Stimulated activated CD4-positive, alpha-beta T cell treated with anti-CD3 and anti-CD28 coated beads, TNF-alpha, amount 100 ng/mL, for 24 hours (primary cell): ENCODE data around the gene MTMR3.

Experiments
- DNase-seq, 3 experiments: peaks; one replicate each; pipeline ENCODE4 v3.0.0-alpha.2; 2020; ENCODE audit warnings: low read depth in 3 of 3

Gene MTMR3

DNA sequence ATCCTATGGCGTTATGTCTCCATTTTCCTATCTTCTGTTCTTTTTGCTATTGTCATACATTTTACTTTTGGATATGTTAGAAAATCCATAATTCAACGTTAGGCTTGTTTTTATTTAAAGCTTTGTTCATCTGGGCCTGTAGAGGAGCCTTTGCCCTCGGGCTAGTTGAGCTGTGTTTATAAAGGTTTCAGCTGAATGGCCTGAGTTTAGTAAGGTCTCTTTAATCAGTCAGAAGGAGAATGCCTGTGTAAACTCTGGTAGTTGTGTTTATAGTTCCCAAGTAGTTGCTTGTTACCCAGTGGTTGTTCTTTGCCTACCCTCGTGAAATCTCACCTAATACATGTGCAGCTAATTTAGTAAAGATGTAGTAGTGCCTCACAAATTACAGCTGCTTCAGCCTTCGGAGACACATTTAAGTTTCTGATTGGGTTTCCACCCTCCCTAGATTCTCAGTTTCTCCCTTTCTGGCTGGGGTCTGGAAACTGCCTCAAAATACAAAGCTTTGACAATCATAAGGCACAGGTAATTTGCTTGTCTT is 33.1 kb downstream of the MTMR3 start:
- no peak for DNase-seq

DNA sequence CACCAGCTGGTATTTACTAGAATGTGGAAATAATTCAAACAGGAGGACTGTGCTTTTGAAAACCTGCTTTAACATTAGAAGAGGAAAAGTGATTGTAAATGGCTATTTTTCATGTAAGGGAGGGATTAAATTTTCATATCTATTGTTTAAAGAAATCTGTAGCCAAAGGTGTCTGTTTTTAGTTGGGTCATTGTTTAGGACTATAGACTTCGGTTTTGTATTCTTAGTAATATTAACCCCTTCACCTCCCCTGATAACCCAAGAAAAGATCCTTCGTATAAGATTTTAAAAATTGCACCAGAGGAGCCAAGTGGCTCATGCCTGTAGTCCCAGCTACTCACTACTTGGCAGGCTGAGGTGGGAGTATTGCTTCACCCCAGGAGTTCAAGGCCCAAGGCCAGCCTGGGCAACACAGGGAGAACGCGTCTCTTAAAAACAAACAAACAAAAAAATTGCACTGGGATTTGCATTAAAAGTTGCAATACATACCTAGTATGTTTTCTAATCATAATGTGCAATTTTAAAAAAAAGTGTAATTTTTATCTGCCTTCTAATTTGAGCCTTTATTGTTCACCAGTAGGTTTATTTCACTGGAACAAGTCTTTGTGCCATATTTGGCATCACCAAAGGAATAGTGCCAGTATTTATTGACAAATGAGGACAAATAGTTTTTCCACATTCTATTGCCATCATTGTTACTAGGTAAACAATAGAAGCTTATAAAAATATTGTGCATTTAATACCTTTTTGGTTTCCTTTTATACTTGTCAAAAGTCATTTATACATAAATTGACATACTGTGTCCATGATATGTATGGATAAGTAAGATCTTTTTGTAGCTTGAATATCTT is 34.3 kb downstream of the MTMR3 start:
- no peak for DNase-seq

DNA sequence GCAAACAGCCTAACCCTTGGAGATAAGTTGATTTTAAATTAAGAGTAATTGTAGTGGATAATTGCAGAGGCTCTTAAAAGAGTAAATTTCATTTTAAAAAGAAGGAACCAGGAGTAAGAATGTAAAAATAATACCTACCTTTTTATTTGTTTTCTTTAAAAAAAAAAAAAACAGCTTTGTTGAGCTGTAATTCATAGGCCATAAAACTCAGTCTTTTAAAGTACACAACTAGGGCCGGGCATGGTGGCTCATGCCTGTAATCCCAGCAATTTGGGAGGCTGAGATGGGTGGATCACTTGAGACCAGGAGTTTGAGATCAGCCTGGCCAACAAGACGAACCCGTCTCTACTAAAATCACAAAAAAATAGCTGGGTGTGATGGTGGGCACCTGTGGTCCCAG is 42.4 kb downstream of the MTMR3 start:
- DNase-seq: no peak

DNA sequence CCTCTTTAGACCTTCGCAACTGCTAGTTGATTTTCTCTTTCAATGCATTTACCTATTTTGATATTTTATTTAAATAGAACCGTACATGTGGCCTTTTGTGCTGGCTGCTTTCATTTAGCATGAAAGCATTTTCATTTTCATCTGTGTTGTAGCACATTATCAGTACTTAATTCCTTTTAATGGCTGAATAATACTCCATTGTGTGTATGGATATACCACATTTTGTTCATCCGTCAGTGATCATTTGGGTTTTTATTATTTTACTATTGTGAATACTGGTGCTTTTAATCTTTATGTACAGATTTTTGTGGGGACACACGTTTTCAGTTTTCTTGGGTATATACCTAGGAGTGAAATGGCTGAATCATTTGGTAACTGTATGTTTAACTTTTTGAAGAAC is 43.1 kb downstream of the MTMR3 start:
- no peak for DNase-seq

DNA sequence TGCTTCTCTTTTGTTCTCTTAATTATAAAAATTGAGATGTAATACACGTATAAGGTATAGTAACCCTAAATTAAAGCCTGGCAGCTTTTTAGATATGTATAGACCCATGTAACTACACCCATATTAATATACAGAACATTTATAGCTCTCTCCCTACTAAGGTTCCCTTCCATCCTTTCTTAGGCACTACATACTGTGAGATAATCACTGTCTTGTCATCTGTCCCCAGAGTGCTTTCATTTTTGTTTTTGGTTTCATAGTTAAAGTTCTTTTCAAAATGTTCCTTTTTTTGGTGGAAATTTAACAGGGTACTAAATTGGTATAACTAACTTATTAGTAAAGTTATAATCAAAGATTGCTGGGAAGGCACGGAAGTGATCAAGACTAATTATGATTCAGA is 49.2 kb downstream of the MTMR3 start:
- no peak for DNase-seq

DNA sequence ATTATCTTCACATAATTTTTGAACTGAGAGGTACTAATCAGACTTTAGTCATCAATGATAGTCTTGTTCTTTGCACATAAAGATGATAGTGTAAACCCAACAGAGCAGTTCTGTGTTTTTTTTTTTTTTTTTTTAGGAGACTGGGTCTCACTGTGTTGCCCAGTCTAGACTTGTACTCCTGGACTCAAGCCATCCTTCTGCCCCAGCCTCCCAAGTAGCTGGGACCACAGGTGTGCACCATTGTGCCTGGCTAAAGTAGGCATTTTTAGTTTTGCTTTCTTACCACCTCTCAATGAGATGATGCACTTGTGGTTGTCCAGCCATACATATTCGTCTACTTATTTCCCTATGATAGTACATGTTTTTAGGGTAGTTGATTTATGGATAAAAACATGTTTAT is 50.6 kb downstream of the MTMR3 start:
- DNase-seq: no peak

DNA sequence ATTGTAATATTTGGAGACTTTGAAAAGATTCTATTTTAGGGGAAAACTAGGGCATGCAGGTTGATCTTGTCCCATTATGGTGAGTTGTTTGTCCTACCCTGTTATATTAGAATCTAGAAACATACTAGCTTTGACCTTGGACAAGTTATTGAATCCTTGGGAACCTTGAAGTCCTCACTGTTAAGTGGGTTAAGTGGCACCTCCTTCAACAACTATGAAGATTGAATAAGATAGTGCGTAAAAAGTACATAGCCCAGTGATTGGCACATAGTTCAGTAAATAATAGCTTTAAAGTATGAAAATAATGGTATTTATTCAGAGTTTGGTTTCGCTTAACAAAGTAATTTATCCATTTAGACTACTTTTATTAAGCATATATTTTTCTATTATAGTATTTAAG is 51.6 kb downstream of the MTMR3 start:
- DNase-seq: no peak

DNA sequence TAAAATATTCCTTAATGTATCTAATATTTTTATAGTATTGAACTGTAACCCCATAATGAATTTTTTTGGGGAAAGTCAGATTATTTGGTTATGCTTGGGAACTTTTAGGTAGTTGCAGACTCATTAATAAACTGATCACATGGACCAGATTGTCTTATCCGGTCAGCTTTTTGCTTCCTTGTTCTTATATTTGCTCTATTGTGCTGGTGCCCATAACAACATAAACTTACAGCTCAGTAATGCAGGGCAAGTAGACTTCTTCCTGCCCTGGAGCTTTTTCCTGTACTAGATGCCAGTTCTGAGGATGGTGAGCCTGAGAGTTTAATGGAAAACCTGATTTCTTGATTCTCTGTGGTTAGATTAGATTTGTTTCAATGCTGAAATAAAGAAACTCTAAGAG is 53.2 kb downstream of the MTMR3 start:
- no peak for DNase-seq

DNA sequence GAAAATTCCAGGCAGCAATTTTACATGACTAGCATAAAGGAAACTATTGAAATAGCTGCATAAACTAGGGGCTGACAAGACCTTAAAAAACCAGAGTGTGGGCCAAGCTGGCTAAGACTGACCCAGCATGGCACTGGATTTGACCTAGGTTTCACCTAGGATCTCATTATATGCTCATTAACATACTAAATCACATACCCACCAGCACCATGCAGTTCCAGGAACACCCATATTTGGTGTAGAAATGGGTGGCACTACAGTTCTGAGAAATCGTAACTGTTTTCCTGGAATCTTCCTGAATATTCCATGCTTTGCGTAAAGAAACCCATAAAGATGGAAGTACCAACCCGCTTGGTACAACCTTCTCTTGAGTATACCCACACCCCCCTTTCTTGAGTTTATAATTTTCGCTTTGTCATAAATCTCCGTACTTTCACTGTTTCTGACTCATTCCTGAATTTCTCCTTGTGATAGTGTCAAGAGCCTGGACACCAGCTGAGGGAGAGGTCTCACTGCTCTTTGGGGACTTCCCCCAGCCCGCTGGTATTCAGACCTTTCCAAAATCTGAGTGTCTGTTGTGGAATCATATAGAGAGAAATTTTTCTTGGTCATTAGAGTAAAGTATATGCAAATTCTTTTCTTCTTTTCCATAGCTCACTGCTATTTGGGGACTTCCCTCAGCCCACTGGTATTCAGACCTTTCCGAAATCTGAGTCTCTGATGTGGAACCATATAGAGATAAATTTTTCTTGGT is 55.1 kb downstream of the MTMR3 start:
- DNase-seq: peak in 1 of 3 experiments; percentile 10

DNA sequence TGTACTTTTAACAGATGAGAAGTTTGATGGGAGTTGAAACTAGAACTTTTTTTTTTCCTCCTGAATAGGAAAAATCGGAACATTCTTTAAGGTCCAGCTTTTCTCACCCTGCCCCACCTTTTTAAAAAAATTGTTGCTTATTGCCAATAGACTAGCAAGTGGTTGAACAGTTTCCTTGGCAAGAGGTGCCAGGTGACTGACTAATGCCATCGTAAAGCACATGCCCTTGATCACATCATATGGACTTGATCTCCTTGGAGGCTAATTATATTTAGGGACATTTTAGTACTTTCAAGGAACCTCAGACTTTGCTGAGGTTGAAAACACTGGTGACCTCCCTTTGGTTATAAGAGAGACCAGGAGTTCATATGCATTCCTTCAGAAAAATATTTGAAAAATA is 57.6 kb downstream of the MTMR3 start:
- no peak for DNase-seq

DNA sequence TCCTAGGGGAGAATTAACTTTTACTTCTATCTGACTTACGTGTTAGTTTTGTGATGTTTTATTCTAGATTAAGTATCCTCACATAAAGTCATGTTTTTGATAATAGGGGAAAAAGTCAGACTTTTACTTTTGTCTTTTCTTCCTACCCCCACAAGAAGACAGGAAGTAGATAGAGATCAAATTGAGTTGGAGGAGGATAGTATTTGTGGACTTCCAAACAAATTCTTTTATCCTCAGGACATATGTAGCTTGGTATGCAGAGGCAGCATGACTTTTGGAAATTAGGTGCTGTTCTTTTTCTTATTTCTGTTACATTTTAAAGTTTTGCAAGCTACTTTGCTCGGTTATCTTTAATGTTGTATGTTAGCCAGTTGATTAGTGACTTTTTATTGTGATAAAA is 61.4 kb downstream of the MTMR3 start:
- DNase-seq: no peak

DNA sequence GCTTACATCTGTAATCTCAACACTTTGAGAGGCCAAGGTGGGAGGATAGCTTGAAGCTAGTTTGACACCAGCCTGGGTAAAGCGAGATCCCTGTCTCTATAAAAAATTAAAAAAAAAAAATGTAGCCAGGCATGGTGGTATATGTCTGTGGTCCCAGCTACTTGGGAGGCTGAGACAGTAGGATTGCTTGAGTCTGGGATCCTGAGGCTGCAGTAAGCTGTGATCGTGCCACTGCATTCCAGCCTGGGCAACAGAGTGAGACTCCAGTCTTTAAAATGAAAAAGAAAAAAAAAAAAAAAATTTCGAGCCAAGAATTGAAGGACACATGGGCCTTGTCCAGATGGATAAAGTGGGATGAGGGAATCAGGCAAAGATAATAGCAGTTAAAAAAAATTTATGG is 62.5 kb downstream of the MTMR3 start:
- DNase-seq: no peak

DNA sequence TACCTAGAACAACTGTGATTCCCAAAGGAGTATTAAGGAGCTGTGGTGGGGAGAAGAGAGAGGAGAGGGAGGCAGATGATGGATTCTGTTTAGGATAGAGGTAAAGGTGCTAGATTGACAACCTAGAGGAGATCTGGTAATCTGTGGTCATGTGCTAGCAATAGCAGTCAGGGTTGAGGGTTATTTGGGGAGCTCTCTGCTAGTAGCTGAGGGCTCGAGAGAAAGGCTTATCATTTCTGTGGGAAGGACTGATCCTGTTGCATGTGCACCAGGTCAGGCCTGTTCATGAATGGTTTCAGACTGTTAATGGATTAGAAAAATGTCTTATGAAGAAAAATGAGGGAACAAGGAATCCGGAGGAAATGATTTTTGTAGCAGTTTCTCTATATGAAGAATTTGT is 63.2 kb downstream of the MTMR3 start:
- DNase-seq: no peak

DNA sequence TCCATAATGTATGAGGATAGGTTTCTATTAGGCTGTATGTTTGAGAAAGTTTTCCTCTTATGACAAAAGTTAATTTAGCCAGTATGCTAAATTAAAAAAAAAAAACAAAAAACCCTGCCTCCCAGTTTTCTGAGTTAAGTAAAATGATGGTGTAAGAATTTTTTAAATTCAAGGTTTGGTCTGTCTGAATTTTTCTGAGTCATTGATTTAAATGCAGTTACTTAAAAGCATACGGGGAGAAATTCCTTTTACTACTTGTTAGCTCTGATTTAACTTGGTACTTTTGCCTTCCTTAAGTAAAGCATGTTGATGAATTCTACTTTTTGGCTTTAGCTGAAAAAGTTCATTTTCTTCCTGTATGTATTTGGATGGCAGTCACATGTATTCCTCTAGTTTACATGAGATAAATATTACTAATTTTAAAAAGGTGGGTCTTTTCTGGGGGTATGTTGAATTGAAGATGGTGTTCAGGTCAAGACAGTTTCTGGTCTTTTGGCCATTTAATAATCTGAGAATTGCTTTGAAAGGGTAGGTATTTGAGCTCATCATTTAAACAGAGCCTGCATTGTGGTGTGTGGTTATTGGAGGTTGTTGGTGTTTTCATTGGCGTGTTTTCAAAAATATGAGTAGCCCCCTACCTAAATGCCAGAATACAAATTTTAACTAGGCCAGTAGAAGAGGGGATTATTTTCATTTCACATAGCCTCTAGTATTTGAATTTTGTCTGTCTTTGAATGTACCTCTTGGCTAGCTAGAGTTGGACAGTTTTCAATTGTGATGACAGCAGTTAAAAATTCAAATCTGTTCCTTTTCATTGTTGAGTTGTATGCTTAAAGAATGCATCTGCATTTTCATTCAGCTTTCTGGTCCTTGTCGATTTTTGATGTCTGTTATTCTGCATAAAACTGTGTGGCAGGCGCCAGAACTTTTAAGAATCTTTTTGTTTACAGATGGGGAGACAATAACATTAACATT is 64.7 kb downstream of the MTMR3 start:
- no peak for DNase-seq

DNA sequence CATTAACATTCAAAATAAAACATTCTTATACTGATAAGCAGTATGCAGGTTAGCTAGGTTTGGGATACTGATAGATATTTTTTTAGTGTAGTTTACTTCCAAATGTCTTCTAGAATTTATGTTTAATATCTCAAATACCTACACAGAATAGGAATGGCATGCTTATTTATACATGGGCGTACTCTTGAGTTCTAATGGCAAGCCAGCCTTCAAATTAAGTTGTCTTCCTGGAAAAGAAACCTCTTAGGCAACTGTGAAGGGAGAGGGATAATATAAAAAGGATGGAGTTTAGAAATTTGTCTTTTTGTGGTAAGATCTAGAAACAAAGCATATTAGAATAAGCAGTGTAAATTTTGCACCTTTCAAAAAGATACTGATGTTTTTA is 65.4 kb downstream of the MTMR3 start:
- DNase-seq: no peak

DNA sequence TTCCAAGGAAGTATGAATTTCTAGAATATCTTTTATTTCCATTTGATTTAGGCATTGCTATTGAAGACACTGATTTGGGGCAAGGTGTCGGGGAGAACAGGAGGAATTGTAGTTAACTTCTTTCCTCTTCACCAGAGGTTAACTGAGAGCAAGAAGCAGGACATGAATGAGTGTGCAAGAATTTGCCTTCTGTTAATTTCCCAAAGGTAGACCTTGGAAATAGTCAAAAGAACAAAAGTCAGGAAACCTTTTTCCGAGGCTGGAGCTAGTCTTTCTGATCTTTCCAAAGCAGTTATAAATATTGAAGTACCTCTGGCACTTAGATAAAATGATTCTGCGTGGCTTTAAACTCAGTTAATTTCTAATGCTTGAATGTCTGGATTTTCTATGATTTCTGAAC is 66.9 kb downstream of the MTMR3 start:
- no peak for DNase-seq

DNA sequence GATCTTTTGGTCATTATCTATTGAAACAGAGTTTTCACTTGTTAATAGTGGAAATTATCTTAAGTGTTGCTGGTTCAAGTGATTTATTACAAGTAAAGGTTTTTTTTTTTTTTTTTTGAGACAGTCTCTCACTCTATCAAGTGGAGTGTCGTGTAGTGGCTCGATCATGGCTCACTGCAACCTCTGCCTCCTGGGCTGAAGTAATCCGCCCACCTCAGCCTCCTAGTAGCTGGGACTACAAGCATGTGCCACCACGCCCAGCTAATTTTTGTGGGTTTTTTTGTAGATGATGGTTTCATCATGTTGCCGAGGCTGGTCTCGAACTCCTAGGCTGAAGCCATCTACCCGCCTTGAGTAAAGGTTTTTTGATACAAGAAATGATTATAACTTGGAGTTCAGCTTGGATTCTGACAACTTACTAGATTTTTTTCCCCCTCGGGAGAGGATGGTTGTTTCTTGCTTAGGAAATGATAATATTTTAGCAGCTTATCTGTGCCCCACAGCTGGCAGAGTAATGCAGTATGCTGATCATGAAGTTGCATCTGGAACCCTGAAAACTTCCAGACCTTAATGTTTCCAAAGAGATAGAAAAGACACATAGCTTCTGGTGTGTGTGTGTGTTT is 68.9 kb downstream of the MTMR3 start:
- no peak for DNase-seq

DNA sequence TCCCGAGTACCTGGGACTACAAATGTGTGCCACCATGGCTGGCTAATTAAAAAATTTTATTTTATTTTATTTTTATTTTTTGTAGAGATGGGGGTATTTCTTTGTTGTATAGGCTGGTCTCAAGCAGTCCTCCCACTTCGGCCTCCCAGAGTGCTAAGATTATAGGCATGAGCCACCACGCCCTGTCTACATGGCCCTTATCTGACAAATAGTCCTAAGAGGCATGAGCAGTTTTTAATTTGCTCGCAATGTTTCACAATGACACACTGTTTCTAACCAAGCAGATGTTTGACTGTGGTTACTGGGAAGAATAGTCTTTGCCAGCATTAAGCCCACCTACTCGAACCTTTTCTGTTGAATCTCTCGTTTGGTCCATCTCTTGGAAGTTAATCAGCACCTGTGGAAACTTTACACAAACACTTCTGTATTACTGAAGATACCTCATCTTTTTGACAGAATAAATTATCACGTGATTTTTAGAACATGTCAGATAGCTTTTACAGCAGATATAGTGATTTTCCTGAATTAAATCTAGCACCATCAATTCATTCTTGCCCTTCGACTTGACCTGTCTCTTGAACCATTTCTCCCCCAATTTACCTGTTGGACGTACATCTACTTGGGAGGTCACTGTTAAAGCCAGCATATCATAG is 71.4 kb downstream of the MTMR3 start:
- DNase-seq: no peak

DNA sequence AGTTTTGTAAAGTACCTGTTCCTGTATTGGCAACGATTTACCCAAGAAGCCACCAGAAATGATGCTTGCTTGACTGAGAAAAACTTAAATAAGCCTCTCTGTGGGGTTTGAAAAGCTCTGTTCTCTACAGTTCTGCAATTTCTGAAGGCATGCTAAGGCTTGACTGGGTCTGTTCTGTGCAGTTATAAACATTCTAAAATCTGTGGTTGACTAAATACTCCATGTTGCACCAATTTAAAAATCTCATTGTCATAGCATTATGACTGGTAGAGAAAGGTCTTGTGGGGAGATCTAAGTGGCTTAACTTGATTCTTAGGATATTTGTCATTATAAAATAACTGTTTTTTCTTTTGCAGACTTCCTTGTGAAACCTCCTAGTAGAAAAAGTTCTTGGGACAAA is 73.7 kb downstream of the MTMR3 start:
- DNase-seq: no peak

DNA sequence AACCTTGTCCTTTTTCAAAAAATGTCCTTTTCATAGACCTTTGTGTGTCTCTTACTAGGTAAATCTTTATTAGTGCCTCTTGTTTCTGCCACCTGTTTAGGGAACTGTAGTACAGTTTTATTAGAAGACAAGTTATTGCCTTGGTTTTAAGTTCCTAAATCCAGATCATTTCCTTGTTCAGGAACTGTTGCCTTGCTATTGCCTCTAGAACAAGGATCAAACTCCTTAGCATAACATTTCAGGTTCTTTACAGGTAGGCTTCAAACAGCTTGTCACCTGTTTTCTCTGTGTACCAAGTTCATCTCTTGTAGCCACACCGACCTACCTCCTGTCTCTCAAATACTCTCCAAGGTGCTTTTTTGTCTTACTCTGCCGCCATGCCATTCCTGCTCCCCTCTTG is 75.2 kb downstream of the MTMR3 start:
- no peak for DNase-seq

DNA sequence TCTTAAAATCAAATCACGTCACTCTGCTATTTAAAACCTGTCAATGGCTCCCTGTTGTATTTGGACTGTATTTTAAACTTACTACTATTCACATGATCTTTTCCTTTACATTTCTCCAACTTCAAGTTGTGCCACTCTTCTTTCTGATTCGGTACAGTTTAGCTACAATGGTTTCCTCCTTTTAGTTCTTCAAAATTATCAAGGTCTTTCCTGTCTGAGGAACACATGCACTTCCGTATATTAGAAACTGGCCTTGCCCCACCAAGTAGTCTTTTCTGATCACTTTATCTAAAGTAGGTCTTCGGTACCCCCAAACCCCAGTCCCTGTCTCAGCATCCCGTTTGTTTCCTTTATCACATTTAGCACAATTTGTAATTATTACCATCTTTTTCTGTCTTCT is 81.8 kb downstream of the MTMR3 start:
- DNase-seq: no peak
